Heart left ventricle (tissue), 13 donors: ENCODE measurements around the gene EFR3B.

Experiments
- POLR2A ChIP-seq, 2 donors: fragments of 450-650 bp; IDR thresholded peaks; one replicate each; pipeline ENCODE4 v1.6.1; 2017; ENCODE audit warnings: antibody characterized with exemption in 2 of 2, mild to moderate bottlenecking in 2 of 2, moderate library complexity in 2 of 2
- TF ChIP-seq, protein P1 (sequence below), 12 donors: fragments of 200-600 bp; sonication (generic) in 4 of 12; IDR thresholded peaks; one replicate each; pipeline versions ENCODE4 v1.5.0 to v1.8.0; 2018 to 2022; ENCODE audit warnings: antibody characterized with exemption in 12 of 12, mild to moderate bottlenecking in 5 of 12
- donor health status: ischemic (EF 13 %, LVEDD 7.1; RV severe dilation, severe dysfunction).
- donor health status: DM: no; HTN: yes; CAD: no.
- donor health status: DM: no; HTN: no; CAD: no.
- donor health status: ischemic (EF 25% LVEDD 6.9; RV normal size, moderate dysfunction).
- donor health status: ischemic (EF 25% LVEDD 5.7; RV mildly dilated, moderate dysfunction).
- donor health status: ischemic (EF 35%, LVEDD 5.7; RV mildly dilated, moderate dysfunction).
- donor health status: nonischemic (EF 11% LVEDD 7.7; RV severe dilation, severe dysfunction).
- donor health status: DM: yes; HTN: yes; CAD: no.
- donor health status: PGD.
- donor health status: ischemic (EF 29% LVEDD 5.4; RV normal size, mild dysfunction).
- donor health status: nonischemic (EF 23%, LVEDD 6.1; RV moderate dilation, normal function).

DNA sequence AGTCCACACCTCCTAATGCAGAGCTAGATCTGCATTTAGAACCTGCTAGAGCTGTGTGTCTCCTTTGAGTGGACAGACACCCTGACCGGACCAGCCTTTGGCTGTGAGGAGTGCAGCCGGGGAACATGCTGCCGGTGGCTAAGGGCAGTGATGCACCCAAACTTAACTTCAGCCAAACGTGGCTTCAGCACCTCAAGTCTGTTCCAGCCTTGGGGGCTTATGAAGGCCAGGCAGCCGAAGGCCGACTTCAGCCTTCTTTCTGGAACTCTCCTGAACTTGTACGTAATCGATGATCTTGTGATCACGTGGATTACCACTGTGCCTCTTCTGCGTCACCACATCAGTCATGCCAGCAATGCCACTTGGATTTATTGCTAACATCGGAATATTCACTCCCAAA, 77.4 kb downstream of the EFR3B start:
- TF ChIP-seq, protein P1, sequence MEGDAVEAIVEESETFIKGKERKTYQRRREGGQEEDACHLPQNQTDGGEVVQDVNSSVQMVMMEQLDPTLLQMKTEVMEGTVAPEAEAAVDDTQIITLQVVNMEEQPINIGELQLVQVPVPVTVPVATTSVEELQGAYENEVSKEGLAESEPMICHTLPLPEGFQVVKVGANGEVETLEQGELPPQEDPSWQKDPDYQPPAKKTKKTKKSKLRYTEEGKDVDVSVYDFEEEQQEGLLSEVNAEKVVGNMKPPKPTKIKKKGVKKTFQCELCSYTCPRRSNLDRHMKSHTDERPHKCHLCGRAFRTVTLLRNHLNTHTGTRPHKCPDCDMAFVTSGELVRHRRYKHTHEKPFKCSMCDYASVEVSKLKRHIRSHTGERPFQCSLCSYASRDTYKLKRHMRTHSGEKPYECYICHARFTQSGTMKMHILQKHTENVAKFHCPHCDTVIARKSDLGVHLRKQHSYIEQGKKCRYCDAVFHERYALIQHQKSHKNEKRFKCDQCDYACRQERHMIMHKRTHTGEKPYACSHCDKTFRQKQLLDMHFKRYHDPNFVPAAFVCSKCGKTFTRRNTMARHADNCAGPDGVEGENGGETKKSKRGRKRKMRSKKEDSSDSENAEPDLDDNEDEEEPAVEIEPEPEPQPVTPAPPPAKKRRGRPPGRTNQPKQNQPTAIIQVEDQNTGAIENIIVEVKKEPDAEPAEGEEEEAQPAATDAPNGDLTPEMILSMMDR (IDR thresholded peaks at IDR 0.05), result no peak
- TF ChIP-seq POLR2A (IDR thresholded peaks at IDR 0.05), result no peak
